ENCODE data around the gene DDI2.

Gene DDI2

DNA sequence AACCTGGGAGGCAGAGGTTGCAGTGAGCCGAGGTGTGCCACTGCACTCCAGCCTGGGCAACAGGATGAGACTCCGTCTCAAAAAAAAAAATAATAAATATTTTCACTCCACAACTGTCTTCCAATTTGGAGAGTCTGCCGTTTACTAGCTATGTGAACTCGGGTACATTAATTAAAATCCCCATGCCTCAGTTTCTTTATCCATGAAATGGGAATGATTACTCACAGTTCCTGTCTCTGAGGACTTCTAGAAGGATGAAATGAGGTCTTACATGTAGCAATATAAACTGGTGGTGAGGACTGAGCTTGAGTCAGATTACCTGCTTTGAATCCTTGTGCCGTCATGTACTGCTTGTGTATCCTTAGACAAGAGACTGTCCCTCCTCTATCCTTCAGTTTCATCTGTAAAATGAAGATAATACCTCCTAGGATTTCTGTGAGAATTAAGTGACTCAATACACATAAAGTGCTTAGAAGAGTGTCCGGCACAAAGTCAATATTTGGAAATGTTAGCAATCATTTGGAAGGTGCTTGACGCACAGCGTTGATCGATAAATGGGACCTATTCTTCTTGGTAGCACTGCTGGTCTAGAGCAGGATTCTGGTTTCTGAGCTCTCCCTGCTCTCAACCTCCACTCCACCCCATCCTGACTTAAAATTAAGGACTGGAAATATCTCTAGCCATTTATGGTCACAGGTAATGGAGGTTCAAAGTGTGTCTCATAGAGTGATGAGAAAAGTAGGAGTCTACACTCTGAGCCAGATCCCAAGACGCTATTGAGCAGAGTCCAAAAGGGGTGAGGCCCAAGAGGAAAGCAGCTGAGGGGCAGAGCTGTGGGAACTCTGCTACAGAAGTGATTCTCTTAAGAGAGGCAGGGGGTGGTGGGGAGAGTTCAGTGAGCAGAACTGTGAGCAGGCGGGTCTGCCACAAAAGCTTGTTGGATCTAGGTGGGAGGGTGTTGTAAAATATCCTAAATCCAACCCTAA is 11.6 kb upstream of the DDI2 start:
- no peak for DNase-seq (ENCODE audit: low read depth in 2 of 2)

DNA sequence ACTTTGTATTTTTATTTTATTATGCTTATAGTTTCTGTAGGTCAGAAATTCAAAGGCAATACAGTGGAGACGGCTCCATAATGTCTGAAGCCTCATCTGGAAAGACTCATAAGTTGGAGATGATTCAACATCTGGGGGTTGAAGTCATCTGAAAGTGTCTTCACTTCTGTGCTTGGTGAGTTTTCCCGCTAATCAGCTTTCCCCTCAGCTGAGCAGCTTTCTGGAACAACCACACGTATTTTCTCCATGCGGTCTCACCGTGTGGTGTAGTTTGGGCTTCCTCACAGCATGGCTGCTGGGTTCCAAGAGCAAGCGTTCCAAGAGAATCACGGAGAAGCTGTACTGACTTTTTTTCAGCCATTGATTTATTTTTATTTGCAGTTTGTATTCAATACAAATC is 7.6 kb upstream of the DDI2 start:
- no peak for DNase-seq (ENCODE audit: low read depth in 2 of 2)

DNA sequence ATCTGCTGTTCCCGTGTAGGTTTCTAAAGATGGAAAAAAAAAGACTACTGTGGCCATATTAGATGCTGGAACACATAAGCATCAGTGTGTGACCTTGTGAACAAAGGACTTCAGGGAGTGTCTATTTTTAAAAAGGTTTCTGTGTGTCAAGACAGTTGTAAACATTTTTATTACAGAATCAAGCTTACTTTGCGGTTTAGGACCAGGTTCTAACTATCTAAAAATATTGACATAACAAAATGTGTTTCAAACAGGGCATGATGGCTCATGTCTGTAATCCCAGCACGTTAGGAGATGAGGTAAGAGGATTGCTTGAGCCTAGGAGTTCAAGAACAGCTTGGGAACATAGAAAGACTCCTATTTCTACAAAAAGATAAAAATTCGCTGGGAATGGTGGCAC is 7.1 kb upstream of the DDI2 start:
- DNase-seq (ENCODE audit: low read depth in 2 of 2) = no peak

DNA sequence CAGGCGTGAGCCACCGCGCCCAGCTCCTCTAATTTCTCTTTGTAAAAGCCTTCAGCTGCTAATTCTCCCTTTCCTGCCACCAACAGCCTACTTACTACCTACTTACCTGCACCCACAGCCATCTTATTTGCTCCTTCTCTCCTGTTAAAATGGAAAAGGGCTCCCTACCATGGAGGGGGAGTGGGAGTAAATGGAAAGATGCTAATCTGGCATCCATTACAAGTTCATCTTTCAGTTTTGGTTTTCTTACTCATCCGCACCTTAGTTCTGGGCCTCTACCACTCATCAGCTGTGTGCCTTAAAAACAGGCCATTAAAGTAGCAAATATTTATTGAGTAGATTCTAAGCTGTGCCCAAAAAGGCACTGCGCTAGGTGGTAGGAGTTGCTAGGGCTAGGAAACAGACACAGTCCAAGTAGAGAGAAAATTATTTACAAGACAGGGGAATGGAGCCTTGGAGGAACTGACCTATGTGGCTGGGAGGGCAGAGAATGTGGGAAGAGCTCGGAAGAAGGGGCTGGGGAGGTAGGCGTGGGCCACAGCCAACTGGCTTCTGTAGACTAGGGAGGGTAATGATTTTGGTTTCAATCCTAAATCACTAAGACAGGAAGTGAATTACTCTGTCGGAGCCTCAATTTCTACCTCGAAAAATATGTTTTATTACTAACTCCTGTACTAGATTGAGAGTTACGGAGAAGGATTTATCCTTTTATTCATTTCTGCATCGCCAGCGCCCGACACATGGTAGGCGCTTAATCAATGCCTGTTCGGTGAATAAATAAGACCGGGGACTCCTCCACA is 685 bp upstream of the DDI2 start:
- peak in 1 of 2 donors; percentile 6 for DNase-seq (ENCODE audit: low read depth in 2 of 2)

DNA sequence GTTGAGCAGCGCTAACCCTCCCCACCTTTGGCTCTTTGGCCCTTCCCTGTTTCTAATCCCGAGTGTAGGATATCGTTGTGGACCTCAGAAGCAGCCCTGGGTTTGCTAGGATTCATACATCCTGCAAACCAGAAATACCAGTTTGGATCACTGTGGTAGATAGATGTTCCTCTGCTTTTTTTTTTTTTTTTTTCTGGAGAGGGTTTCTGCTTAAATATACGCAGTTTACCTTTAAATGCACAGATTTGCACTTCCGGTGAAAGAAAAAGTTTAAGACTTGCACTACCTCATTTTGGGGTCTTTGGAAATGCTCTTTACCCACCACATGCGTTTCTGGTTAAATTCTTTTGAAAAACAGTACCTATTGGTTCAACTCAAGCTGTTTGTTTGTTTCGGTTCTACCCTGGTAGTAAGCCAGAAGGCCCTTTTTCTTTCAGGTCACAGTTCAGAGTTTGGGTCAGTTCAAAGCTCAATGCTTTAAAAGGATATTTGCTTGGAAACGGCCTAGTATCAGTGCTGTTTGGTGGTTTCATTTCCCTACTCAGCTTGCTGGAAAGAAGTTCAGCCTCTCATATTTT is 908 bp downstream of the DDI2 start:
- DNase-seq (ENCODE audit: low read depth in 2 of 2) = no peak

DNA sequence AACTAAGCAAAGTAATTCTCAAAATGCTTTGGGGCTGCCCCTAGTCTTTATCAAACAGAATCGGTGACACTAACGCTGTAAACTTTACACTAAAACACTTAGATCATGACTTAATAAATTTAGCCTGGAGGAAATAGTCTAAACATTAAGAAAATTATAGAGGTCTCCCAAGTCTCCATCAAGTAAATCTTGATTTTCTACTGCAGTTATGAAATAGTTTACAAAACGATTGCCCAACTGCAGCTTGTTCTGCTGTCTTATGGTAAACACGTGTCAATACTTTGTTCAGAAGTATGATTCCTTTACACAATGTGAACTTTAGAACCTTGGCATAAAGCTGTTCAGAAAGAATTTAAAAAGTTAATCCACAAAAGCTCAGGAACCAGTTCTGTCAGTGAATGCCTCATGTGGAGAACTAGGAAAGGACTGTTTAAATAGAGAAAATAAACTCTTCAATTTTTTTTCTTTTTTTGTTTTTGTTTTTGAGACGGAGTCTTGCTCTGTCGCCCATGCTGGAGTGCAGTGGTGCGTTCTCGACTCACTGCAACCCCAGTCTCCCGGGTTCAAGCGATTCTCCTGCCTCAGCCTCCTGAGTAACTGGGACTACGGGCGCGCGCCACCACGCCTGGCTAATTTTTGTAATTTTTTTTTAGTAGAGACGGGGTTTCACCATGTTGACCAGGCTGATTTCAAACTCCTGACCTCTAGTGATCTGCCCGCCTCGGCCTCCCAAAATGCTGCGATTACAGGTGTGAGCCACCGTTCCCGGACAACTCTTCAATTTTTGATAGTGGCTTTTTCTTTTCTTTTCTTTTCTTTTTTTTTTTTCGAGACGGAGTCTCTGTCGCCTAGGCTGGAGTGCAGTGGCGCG is 1.6 kb downstream of the DDI2 start:
- no peak for DNase-seq (ENCODE audit: low read depth in 2 of 2)

- DNase-seq (ENCODE audit: low read depth in 2 of 2) = no peak
Measured at GRCh38 chr1:15620155-15620545, 2.9 kb downstream of the DDI2 start.

- no peak for DNase-seq (ENCODE audit: low read depth in 2 of 2)
Measured at GRCh38 chr1:15620902-15621682, 3.8 kb downstream of the DDI2 start.

- no peak for DNase-seq (ENCODE audit: low read depth in 2 of 2)
Measured at GRCh38 chr1:15621975-15622374, 4.7 kb downstream of the DDI2 start.

DNA sequence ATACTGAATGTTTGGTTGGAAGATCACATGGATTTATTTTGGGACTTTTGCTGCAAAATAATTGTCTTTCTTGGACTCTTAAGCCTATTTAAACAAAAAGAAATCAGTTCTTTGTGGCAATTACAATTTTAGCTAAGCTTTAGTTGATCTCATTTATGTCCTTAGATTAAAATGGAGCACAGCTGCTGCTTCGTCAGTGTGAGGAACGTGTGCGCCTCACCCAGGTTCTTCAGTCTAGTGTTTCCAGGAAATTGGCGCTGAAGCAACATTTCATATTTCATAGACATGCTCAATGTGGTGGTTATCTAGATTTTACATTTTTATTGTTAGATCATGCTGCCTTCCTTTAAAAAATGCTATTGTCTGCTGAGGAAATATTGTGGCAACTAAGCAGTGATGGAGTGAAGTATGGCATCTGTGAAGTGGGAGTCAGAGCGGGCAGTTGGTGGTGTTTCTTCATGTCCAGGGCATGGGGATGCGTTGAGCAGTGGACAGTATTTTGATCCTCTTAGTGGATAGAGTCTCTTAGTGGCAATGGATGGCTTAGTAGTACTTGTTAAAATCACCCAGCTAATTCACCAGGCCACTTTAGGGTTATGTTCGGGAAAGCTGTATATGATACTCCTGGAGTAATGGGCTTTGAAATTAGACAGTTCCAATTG is 5.6 kb downstream of the DDI2 start:
- DNase-seq (ENCODE audit: low read depth in 2 of 2) = no peak

GRCh38 chr1:15623435-15623834 is 6.2 kb downstream of the DDI2 start:
- no peak for DNase-seq (ENCODE audit: low read depth in 2 of 2)

DNA sequence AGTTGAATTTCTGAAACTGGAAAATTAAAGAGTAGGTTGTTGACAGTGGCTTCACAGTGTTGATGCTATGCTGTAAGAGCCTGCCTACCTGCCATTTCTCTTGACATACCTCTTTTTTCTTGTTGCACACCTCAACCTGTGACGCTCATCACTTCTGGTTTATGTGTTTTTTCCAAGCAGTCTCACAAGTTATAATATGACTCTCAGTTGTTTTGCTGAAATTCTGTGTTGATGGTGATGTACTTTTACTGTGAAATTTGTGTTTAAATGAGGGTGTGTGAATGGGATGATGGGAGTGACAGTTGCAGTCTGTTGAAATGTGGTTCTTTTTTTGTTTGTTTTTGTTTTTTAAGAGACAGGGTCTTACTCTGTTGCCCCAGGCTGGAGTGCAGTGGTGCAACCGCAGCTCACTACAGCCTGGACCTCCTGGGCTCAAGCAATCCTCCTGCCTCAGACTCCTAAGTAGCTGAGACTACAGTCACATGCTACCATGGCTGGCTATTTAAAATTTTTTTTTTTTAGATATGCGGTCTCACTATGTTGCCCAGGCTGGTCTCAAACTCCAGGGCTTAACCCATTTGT is 7.0 kb downstream of the DDI2 start:
- no peak for DNase-seq (ENCODE audit: low read depth in 2 of 2)

DNA sequence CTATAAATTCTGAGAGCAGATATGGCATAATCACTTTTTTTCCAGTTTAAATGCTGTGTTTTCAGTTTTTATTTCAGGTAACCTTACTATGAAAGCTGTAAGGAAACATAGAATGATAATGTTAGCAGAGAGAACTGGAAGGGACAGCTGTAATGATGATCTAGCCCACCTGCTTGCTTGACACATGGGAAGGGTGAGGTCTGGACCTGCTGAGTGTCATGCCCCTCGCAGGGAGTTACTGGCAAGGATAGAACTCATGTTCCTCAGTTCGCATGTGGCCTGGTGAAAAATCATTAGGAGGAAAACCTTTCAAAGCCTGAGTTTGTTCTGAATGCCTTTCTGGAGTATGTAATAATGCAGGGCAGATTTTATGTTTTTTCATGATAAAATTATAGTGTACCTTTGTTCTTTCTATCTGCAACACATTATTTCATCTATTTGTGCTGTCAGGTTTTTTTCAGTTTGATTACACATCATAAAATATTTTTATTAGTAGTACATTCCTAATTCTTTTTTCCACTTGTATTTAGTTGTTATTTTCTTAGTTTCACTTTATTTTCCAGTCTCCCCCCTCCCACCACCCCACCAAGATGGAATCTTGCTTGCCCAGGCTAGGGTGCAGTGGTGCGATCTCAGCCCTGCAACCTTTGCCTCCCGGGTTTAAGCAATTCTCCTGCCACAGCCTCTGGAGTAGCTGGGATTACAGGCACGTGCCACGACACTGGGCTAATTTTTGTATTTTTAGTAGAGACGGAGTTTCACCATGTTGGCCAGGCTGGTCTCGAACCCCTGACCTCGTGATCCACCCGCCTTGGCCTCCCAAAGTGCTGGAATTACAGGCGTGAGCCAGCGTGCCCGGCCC is 8.0 kb downstream of the DDI2 start:
- DNase-seq (ENCODE audit: low read depth in 2 of 2) = no peak

DNA sequence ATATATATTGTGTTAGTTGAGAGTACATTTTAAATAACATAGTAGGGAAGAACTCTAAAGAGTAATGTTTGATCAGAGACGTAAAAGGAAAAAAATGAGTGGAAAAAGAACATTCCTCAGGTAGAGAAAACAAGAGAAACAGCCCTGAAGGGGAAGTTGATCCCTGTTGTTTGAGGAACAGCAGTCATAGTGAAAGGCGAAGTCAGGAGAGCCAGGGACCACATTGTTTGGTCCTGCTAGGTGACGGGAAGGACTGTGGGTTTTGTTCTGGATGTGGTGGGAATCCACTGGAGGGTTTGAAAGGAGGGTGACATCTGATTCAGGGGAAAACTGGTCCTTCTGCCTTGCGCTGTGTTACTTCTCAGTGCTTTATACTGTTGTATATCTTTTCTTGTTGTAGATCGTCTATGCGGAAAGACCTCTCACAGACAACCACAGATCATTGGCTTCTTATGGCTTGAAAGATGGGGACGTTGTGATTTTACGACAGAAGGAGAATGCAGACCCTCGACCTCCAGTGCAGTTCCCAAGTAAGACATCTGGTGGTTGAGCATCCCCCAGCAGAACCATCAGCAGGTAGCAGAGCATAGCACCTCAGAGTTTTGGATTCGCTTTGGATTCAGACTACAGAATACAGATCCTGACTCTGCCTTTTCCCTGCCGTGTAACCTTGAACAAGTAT is 9.2 kb downstream of the DDI2 start:
- no peak for DNase-seq (ENCODE audit: low read depth in 2 of 2)

DNA sequence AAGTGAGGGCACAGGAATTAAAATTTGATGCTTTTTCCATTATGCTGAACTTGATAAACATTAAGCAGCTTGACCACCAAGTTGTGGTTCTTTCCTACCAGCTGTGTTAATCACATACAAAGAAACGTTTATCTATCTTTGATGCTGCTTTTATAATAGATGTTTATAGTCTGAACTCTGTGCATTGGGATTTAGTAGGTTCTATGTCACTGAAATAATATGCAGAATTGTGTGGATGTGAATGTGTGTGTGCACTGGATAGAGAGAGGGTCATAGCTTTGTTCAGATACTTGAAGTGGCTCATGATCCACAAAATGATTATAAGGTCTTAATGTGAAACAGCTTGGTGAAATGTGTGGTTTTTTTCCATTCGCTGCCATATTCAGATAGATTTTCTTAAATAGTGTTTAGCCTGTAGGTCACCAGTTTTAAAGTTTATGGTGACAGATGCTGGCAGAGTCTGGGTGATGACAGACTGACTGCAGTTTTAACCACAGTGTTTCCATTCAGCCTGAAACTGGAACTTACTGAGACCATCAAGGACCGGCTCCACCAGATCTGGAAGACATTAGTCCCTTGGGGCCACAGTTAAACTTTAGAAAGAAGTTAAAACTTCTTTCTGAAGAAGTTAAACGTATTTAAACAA is 10.2 kb downstream of the DDI2 start:
- DNase-seq (ENCODE audit: low read depth in 2 of 2) = no peak

- no peak for DNase-seq (ENCODE audit: low read depth in 2 of 2)
Measured at GRCh38 chr1:15628003-15628402, 10.7 kb downstream of the DDI2 start.

DNA sequence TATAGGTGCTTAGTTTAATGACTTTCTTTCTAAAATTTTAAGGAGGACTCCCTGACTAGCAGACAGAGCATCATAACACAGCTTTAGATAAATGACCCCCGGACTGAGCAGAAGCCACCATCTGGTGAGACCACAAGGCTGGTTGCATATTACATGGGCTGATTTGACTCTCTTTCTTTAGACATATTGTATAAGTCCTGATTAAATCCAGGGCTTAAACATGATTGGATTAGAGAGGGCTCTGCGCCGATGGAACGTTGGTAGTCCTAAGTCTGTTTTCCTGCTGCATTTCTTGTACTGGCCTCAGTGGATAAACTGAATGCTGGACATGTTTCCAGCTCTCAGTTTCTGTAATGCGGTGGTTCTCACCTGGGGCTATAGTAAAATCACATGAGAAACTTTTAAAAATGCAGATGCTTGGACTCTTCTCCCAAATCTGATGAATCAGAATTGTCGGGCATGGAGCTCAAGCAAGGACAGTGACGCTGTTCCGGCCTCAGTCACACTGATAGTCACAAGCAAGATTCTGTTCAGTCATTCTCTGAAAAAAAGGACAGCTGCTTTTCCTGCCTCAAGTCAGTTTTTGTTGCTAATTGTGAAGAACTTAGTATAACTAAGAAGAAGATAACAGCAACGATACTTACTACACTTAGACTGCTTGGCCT is 16.6 kb downstream of the DDI2 start:
- DNase-seq (ENCODE audit: low read depth in 2 of 2) = no peak
